SK-N-SH (cell line): ENCODE data around the gene NEURL3. TPM values are rescaled to one million over a fixed set of nuclear protein-coding genes. Genes with fewer than 3 reads are reported as not detected.

ENCODE experiments used
- CTCF ChIA-PET: fragments of 300-600, 350-600 bp; formaldehyde crosslinking; extraction: SDS; loops from one replicate; lab custom pipeline; 2021; lab: Yijun Ruan, JAX
- POLR2A ChIA-PET: fragments of 350-600 bp; sonication (Branson Sonifier 250); formaldehyde crosslinking; extraction: SDS; loops from one replicate; lab custom pipeline; 2020; ENCODE audit warnings: antibody characterized with exemption, inconsistent platforms; lab: Yijun Ruan, JAX
- DNase-seq: peaks from one replicate; pipeline ENCODE4 v3.0.0; 2012
- H2AFZ ChIP-seq: fragments of 200-600 bp; sonication (generic); 2 replicates; pipeline ENCODE4 v1.8.1; 2016; ENCODE audit warnings: antibody characterized with exemption, mild to moderate bottlenecking, low read depth
- H3F3A ChIP-seq: fragments of 200-600 bp; sonication (generic); replicated peaks from 2 replicates; pipeline ENCODE3; 2016; ENCODE audit warnings: antibody characterized with exemption, mild to moderate bottlenecking; ENCODE audit not compliant: insufficient read depth
- H3K27ac ChIP-seq, 2 experiments: fragments of 200-500 bp in 1 of 2; fragments of 200-600 bp in 1 of 2; sonication (Bioruptor generic) in 1 of 2; sonication (generic), shearing (Covaris generic) in 1 of 2; 2 replicates each; pipeline versions ENCODE4 v1.5.1 to v1.6.1; 2014 to 2016; ENCODE audit warnings: low read depth in 2 of 2, inconsistent platforms in 1 of 2, low read length in 1 of 2, mild to moderate bottlenecking in 1 of 2, mixed read lengths in 1 of 2
- H3K27me3 ChIP-seq: fragments of 200-600 bp; sonication (generic), shearing (Covaris generic); 2 replicates; pipeline ENCODE4 v1.6.1; 2016; ENCODE audit warnings: mixed run types; ENCODE audit not compliant: insufficient read depth
- H3K36me3 ChIP-seq, 2 experiments: fragments of 200-500 bp in 1 of 2; fragments of 200-600 bp in 1 of 2; sonication (Bioruptor generic) in 1 of 2; sonication (generic) in 1 of 2; replicated peaks in 1 of 2; 2 replicates each; pipeline versions ENCODE3 to v1.5.1; 2014 to 2016; ENCODE audit warnings: low read length in 1 of 2, mild to moderate bottlenecking in 1 of 2; ENCODE audit not compliant: insufficient read depth in 2 of 2, control insufficient read depth in 1 of 2
- H3K4me1 ChIP-seq, 2 experiments: fragments of 200-500 bp in 1 of 2; fragments of 200-600 bp in 1 of 2; sonication (Bioruptor generic) in 1 of 2; sonication (generic), shearing (Covaris generic) in 1 of 2; 2 replicates each; pipeline versions ENCODE4 v1.5.1 to v1.6.1; 2014 to 2016; ENCODE audit warnings: low read depth in 1 of 2, low read length in 1 of 2, mixed run types in 1 of 2; ENCODE audit not compliant: insufficient read depth in 2 of 2, control insufficient read depth in 1 of 2
- H3K4me2 ChIP-seq: fragments of 200-600 bp; sonication (generic), shearing (Covaris generic); 2 replicates; pipeline ENCODE4 v1.6.1; 2017; ENCODE audit warnings: mixed run types
- H3K4me3 ChIP-seq, 2 experiments: fragments of 200-500 bp in 1 of 2; fragments of 200-600 bp in 1 of 2; sonication (Bioruptor generic) in 1 of 2; sonication (generic), shearing (Covaris generic) in 1 of 2; 2 replicates each; pipeline versions ENCODE4 v1.5.1 to v1.8.1; 2014 to 2016; ENCODE audit warnings: low read depth in 2 of 2, inconsistent platforms in 1 of 2, low read length in 1 of 2, mild to moderate bottlenecking in 1 of 2, mixed read lengths in 1 of 2, moderate library complexity in 1 of 2
- H3K79me2 ChIP-seq: fragments of 200-600 bp; sonication (generic); 2 replicates; pipeline ENCODE4 v1.8.1; 2017; ENCODE audit warnings: mild to moderate bottlenecking; ENCODE audit not compliant: insufficient read depth
- H3K9ac ChIP-seq: fragments of 200-600 bp; sonication (generic); 2 replicates; pipeline ENCODE4 v1.6.1; 2017; ENCODE audit warnings: mixed run types
- H3K9me2 ChIP-seq: fragments of 200-600 bp; sonication (generic); 2 replicates; pipeline ENCODE4 v1.6.1; 2017; ENCODE audit warnings: mixed run types
- H3K9me3 ChIP-seq: fragments of 200-600 bp; sonication (generic); 2 replicates; pipeline ENCODE4 v1.6.1; 2017; ENCODE audit warnings: mixed run types, mild to moderate bottlenecking, moderate library complexity
- H4K20me1 ChIP-seq: fragments of 200-600 bp; sonication (generic); 2 replicates; pipeline ENCODE4 v1.6.1; 2017; ENCODE audit warnings: mild to moderate bottlenecking, mixed run types; ENCODE audit not compliant: insufficient read depth
- EP300 ChIP-seq, 2 experiments: IDR thresholded peaks; 2 replicates each; pipeline versions ENCODE4 v1.4.0 to v1.6.1; 2012; ENCODE audit warnings: borderline replicate concordance in 1 of 2, low read depth in 1 of 2, low read length in 1 of 2
- FOSL2 ChIP-seq: IDR thresholded peaks from 2 replicates; pipeline ENCODE4 v1.4.0; 2012; ENCODE audit warnings: low read depth, mild to moderate bottlenecking, moderate library complexity, borderline replicate concordance
- FOXM1 ChIP-seq: IDR thresholded peaks from 2 replicates; pipeline ENCODE4 v1.4.0; 2012; ENCODE audit warnings: low read depth, mild to moderate bottlenecking
- GABPA ChIP-seq: IDR thresholded peaks from 2 replicates; pipeline ENCODE4 v1.4.0; 2012; ENCODE audit warnings: low read depth, mild to moderate bottlenecking
- JUND ChIP-seq: IDR thresholded peaks from 2 replicates; pipeline ENCODE4 v1.4.0; 2012
- MAX ChIP-seq: IDR thresholded peaks from 2 replicates; pipeline ENCODE4 v1.4.0; 2012; ENCODE audit warnings: low read depth
- MEF2A ChIP-seq: IDR thresholded peaks from 2 replicates; pipeline ENCODE4 v1.4.0; 2012; ENCODE audit warnings: low read depth, borderline replicate concordance
- MXI1 ChIP-seq: IDR thresholded peaks from 2 replicates; pipeline ENCODE4 v1.6.1; 2012; ENCODE audit warnings: mild to moderate bottlenecking, low read depth, low read length, improper control_type of control experiment
- NRF1 ChIP-seq: IDR thresholded peaks from 2 replicates; pipeline ENCODE4 v1.6.1; 2012; ENCODE audit warnings: low read depth, mild to moderate bottlenecking, low read length
- PBX3 ChIP-seq: IDR thresholded peaks from 2 replicates; pipeline ENCODE4; 2012
- POLR2AphosphoS5 ChIP-seq: IDR thresholded peaks from 2 replicates; pipeline ENCODE4 v1.6.1; 2012; ENCODE audit warnings: low read depth, low read length
- RAD21 ChIP-seq: IDR thresholded peaks from 2 replicates; pipeline ENCODE4 v1.6.1; 2012; ENCODE audit warnings: mild to moderate bottlenecking, low read length
- RFX5 ChIP-seq: IDR thresholded peaks from 2 replicates; pipeline ENCODE4 v1.6.1; 2012; ENCODE audit warnings: mild to moderate bottlenecking, improper control_type of control experiment, low read length
- RXRA ChIP-seq: IDR thresholded peaks from 2 replicates; pipeline ENCODE4 v1.4.0; 2012; ENCODE audit warnings: low read depth, mild to moderate bottlenecking, borderline replicate concordance
- SIN3A ChIP-seq: IDR thresholded peaks from 2 replicates; pipeline ENCODE4 v1.6.1; 2012; ENCODE audit warnings: low read depth, mild to moderate bottlenecking, low read length, moderate library complexity, borderline replicate concordance
- TAF1 ChIP-seq: IDR thresholded peaks from 2 replicates; pipeline ENCODE4 v1.6.1; 2012; ENCODE audit warnings: low read depth, mild to moderate bottlenecking, low read length, moderate library complexity, borderline replicate concordance
- USF1 ChIP-seq: IDR thresholded peaks from 2 replicates; pipeline ENCODE4 v1.4.0; 2012; ENCODE audit warnings: low read depth, borderline replicate concordance
- YY1 ChIP-seq: IDR thresholded peaks from 2 replicates; pipeline ENCODE4 v1.4.0; 2012; ENCODE audit warnings: low read depth, mild to moderate bottlenecking
- ZBTB33 ChIP-seq: IDR thresholded peaks from 2 replicates; pipeline ENCODE4 v1.4.0; 2012; ENCODE audit warnings: low read depth, borderline replicate concordance
- WGBS: methylation state at CpG from one replicate; pipeline ENCODE4 v1.1.6; 2017; ENCODE audit warnings: low lambda C conversion rate; 5-methylcytosine and 5-hydroxymethylcytosine counted together
- polyA plus RNA-seq, 3 experiments: library from polyadenylated mRNA; depleted of rRNA; stranded (reverse); fragments of >200 nt; gene quantifications; 2 replicates each; pipeline ENCODE4 v1.2.3, GENCODE V29; 2012

NEURL3 gene
- polyA plus RNA-seq, 1 of the 3 experiments (the other 2 are of a cell fraction): 0.08 TPM

- H3K27ac ChIP-seq: no peak overlapping the region
- peaks cover 7% of the 10 kb centered on the region for H3F3A ChIP-seq
- no peak for TF ChIP-seq MAX
- TF ChIP-seq MEF2A: no peak
- TF ChIP-seq RAD21: no peak
- no peak for TF ChIP-seq RFX5
- TF ChIP-seq FOXM1: no peak
- no peak for TF ChIP-seq POLR2AphosphoS5
- TF ChIP-seq EP300 (IDR thresholded peaks at IDR 0.05; ENCODE audit: borderline replicate concordance in 1 of 2, low read depth in 1 of 2, low read length in 1 of 2): no peak
- TF ChIP-seq USF1: no peak
- TF ChIP-seq ZBTB33: no peak
- TF ChIP-seq FOSL2: no peak
- TF ChIP-seq JUND: no peak
- no peak for TF ChIP-seq PBX3
- no peak for TF ChIP-seq TAF1
- TF ChIP-seq MXI1: no peak
- TF ChIP-seq YY1: no peak
- no peak for TF ChIP-seq NRF1
- TF ChIP-seq GABPA: no peak
- TF ChIP-seq SIN3A: no peak
- no peak for TF ChIP-seq RXRA
- TF ChIP-seq, all 33 proteins: peak for 0
- no peaks in the 10 kb centered on the region for H4K20me1 ChIP-seq
- no peaks in the 10 kb centered on the region for H3K36me3 ChIP-seq
- no peaks in the 10 kb centered on the region for H3K9me2 ChIP-seq
- H3K9me3 ChIP-seq: no peaks in the 10 kb centered on the region
- no peak for DNase-seq
- H3K9ac ChIP-seq: no peak overlapping the region
- H3K4me1 ChIP-seq: peaks cover 27% of the 10 kb centered on the region in 2 experiments
- 83% methylated on average over 6 of the region's 9 CpGs for WGBS
- H3K4me2 ChIP-seq: no peak overlapping the region
- H2AFZ ChIP-seq: no peak overlapping the region
- ChIA-PET POLR2A (no interaction called here), CTCF (interaction anchor here (0.7 to 3.2 kb wide), 3 partner anchors 21 to 122 kb away, joined by 4 to 27 read pairs (median 5); no protein-coding TSS in a partner anchor)
- H3K79me2 ChIP-seq: no peaks in the 10 kb centered on the region
- H3K27me3 ChIP-seq: no peaks in the 10 kb centered on the region
- no peak overlapping the region for H3K4me3 ChIP-seq
Observed at GRCh38 chr2:96529376-96530143, 24.4 kb upstream of the NEURL3 start.
